Measurements from ENCODE around the gene NR0B2.

DNA sequence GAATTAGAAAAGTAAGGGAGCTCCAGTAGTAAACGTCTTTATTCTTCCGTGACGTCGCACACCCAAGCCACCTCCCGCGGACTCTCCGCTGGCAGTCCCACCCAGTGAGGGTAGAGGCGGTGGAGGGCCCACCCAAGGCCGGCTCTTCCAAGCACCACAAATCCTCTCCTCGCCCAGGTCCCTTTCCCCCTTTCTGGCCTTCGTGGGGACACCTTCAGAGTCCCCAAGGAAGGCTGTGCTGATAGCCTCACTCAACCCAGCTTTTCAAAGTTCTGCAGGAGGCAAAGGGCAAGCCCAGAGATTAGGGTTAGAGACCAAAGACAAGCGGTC lies 23.3 kb downstream of the NR0B2 start:
- TF ChIP-seq ZC3H11A (IDR thresholded peaks at IDR 0.05), result no peak
- no peak for TF ChIP-seq EP300 (IDR thresholded peaks at IDR 0.05)
- no peak for TF ChIP-seq CBX8 (IDR thresholded peaks at IDR 0.05)
- TF ChIP-seq, protein P1, sequence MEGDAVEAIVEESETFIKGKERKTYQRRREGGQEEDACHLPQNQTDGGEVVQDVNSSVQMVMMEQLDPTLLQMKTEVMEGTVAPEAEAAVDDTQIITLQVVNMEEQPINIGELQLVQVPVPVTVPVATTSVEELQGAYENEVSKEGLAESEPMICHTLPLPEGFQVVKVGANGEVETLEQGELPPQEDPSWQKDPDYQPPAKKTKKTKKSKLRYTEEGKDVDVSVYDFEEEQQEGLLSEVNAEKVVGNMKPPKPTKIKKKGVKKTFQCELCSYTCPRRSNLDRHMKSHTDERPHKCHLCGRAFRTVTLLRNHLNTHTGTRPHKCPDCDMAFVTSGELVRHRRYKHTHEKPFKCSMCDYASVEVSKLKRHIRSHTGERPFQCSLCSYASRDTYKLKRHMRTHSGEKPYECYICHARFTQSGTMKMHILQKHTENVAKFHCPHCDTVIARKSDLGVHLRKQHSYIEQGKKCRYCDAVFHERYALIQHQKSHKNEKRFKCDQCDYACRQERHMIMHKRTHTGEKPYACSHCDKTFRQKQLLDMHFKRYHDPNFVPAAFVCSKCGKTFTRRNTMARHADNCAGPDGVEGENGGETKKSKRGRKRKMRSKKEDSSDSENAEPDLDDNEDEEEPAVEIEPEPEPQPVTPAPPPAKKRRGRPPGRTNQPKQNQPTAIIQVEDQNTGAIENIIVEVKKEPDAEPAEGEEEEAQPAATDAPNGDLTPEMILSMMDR (IDR thresholded peaks at IDR 0.05), result no peak
- TF ChIP-seq RAD21 (conservative IDR thresholded peaks at IDR 0.05 in 1 of 2, IDR thresholded peaks at IDR 0.05 in 1 of 2), result no peak
- TF ChIP-seq JUN (IDR thresholded peaks at IDR 0.05), result no peak
- no peak for TF ChIP-seq CBX2 (IDR thresholded peaks at IDR 0.05; ENCODE audit: borderline replicate concordance, low read depth)
- TF ChIP-seq CEBPB (IDR thresholded peaks at IDR 0.05), result no peak
- TF ChIP-seq, protein P2, sequence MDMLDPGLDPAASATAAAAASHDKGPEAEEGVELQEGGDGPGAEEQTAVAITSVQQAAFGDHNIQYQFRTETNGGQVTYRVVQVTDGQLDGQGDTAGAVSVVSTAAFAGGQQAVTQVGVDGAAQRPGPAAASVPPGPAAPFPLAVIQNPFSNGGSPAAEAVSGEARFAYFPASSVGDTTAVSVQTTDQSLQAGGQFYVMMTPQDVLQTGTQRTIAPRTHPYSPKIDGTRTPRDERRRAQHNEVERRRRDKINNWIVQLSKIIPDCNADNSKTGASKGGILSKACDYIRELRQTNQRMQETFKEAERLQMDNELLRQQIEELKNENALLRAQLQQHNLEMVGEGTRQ (IDR thresholded peaks at IDR 0.05), result no peak
- TF ChIP-seq CHD4 (IDR thresholded peaks at IDR 0.05; ENCODE audit: borderline replicate concordance), result no peak

Measured in A549 (cell line).